ENCODE data around the gene TH. TPM values are rescaled to one million over a fixed set of nuclear protein-coding genes. Genes with fewer than 3 reads are reported as not detected.

The TH gene
- total and polyA plus RNA-seq, 3 donors from 2014 or later, result 1.1 to 2.0 (median 1.2) TPM

DNA sequence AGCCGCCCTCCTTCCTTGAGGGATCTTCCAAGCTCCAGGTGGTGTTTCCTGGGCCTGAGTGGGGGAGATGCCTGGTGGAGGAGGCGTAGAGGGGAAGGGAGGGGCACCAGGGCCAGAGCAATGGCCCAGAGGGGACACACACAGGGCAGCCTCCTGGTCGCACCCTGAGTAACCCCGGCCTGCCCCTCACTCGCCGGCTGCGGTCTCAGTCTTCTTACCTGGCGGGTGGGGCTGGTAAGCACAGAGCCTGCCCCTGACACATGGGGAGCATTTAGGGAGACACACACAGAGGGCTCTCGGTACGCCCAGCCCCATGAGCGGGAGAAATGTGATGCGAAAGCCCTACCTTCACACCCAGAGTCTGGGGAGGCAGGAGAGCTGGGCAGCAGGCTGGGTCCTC lies 56.3 kb downstream of the TH start:
- intact Hi-C loops (cut with DNase I; ENCODE audit: low total_unique reads), result no loop called here
- no peak overlapping the region for H3K27ac ChIP-seq
- WGBS, 2 donors, result 90% methylated on average over 11 of the region's 12 CpGs; no CpG with 5 or more reads in 1 of the 2 donors
- H3K27me3 ChIP-seq, result no peaks in the 10 kb centered on the region
- no peak for DNase-seq
- no peaks in the 10 kb centered on the region for H3K9me3 ChIP-seq
- H3K4me3 ChIP-seq, result no peak overlapping the region
- H3K4me1 ChIP-seq, result no peaks in the 10 kb centered on the region
- TF ChIP-seq, protein P1, sequence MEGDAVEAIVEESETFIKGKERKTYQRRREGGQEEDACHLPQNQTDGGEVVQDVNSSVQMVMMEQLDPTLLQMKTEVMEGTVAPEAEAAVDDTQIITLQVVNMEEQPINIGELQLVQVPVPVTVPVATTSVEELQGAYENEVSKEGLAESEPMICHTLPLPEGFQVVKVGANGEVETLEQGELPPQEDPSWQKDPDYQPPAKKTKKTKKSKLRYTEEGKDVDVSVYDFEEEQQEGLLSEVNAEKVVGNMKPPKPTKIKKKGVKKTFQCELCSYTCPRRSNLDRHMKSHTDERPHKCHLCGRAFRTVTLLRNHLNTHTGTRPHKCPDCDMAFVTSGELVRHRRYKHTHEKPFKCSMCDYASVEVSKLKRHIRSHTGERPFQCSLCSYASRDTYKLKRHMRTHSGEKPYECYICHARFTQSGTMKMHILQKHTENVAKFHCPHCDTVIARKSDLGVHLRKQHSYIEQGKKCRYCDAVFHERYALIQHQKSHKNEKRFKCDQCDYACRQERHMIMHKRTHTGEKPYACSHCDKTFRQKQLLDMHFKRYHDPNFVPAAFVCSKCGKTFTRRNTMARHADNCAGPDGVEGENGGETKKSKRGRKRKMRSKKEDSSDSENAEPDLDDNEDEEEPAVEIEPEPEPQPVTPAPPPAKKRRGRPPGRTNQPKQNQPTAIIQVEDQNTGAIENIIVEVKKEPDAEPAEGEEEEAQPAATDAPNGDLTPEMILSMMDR (IDR thresholded peaks at IDR 0.05), result no peak
- H3K36me3 ChIP-seq (ENCODE audit: low read depth, missing control alignments), result no peaks in the 10 kb centered on the region

DNA sequence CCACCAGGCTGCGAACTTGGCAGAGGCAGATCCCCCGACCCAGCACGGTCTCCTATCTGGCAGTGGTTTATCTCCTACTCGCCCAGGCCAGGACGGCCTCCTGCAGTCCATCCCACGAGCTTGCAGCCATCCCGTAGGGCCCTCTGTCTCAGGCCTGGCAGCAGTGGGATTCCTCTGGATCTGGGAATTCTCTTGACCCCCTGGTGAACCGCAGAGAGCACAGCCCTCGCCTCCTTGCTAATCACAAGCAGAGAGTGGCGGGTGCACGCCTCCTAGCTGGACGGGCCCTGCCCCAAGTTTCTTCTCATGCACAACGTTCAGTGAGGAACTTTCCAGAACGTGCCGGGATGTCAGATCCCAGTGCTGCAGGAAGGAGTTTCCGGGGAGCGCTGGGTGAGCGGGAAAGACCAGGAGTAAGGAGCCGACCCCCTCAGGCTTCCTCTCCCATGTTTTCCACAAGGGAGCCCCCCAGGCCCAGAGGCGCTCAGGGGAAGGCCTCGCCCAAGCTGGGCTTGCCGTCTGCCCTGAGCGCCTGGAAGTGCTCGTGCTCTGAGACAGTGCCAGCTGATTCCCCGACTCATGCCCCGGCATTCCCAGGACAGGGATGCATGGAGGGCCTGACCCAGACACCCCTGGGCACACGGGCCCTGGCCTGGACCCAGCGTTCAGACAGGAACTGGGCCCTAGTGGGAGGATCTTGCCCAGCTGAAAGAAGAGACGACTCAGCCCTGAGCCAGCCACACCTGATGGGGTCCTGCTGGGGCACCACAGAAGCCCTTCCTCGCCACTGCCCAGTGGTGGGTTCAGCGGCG lies 57.0 kb downstream of the TH start:
- TF ChIP-seq, protein P1 (IDR thresholded peaks at IDR 0.05), result no peak
- no peak for TF ChIP-seq POLR2A (IDR thresholded peaks at IDR 0.05)
- Histone ChIP-seq H3K4me1 (no peaks in the 10 kb centered on the region), H3K27ac (no peak overlapping the region), H3K4me3 (no peak overlapping the region), H3K36me3 (ENCODE audit: low read depth, missing control alignments) (no peaks in the 10 kb centered on the region), H3K9me3 (no peaks in the 10 kb centered on the region), H3K27me3 (no peaks in the 10 kb centered on the region)
- intact Hi-C loops (cut with DNase I; ENCODE audit: low total_unique reads), result no loop called here
- no peak for DNase-seq
- WGBS, 2 donors, result 74 to 85% methylated on average over 18 to 32 of the region's 32 CpGs

MicroRNAs encoded within 50 kb of the gene (microRNA counts, 767-probe panel; counts per million panel counts)
- microRNA hsa-miR-483-3p (0 to 152 counts per million in 2 donors), microRNA hsa-miR-483-5p (0 to 152 counts per million in 2 donors)

Small RNA genes within 50 kb of the gene (microRNA-seq; reads per million reads assigned to microRNA genes)
- gene MIR4686 (ENCODE audit: borderline number of aligned reads in 2 of 2, borderline replicate concordance in 1 of 2) (0 to 0.70 reads per million in 2 donors), gene MIR483 (ENCODE audit: borderline number of aligned reads in 2 of 2, borderline replicate concordance in 1 of 2) (102 to 185 reads per million in 2 donors)

Small RNA genes within 50 kb of the gene (small RNA-seq; reads per million reads assigned to genes)
- gene MIR4686 (0 reads per million in 2 donors), gene MIR483 (0 to 1.5 reads per million in 2 donors)

Other genes starting within 250 kb of the TH start
- 100 to 1,000 TPM in 1 of 2 donors, 10 to 100 TPM in 1; 92.1 to 109 TPM for gene MRPL23, start 224.5 kb downstream of the TH start, total RNA-seq
- 50.0 TPM for gene MRPL23, start 224.5 kb downstream of the TH start, polyA plus RNA-seq (ENCODE audit: insufficient read depth, low read depth, low replicate concordance)
- gene H19, start 174.0 kb downstream of the TH start, total RNA-seq, result 100 to 1,000 TPM; 158 to 224 TPM
- gene H19, start 174.0 kb downstream of the TH start, polyA plus RNA-seq (ENCODE audit: insufficient read depth, low read depth, low replicate concordance), result 328 TPM
- 100 to 1,000 TPM in 1 of 2 donors, 10 to 100 TPM in 1; 69.8 to 104 TPM for gene IGF2, start 32.4 kb downstream of the TH start, total RNA-seq
- 52.3 TPM for gene IGF2, start 32.4 kb downstream of the TH start, polyA plus RNA-seq (ENCODE audit: insufficient read depth, low read depth, low replicate concordance)
- gene INS, start 10.6 kb downstream of the TH start, total RNA-seq, result not detected
- not detected for gene INS, start 10.6 kb downstream of the TH start, polyA plus RNA-seq (ENCODE audit: insufficient read depth, low read depth, low replicate concordance)
- gene ASCL2, start 98.8 kb upstream of the TH start, total RNA-seq, result 1 to 10 TPM; 4.8 to 5.8 TPM
- 1.3 TPM for gene ASCL2, start 98.8 kb upstream of the TH start, polyA plus RNA-seq (ENCODE audit: insufficient read depth, low read depth, low replicate concordance)
- under 1 TPM; 0.12 to 0.47 TPM for gene C11orf21, start 130.1 kb upstream of the TH start, total RNA-seq
- gene C11orf21, start 130.1 kb upstream of the TH start, polyA plus RNA-seq (ENCODE audit: insufficient read depth, low read depth, low replicate concordance), result 0.88 TPM
- 1 to 10 TPM; 1.0 to 1.1 TPM for gene TSPAN32, start 130.2 kb upstream of the TH start, total RNA-seq
- gene TSPAN32, start 130.2 kb upstream of the TH start, polyA plus RNA-seq (ENCODE audit: insufficient read depth, low read depth, low replicate concordance), result 1.5 TPM
- gene CD81, start 205.5 kb upstream of the TH start, total RNA-seq, result 100 to 1,000 TPM; 541 to 829 TPM
- gene CD81, start 205.5 kb upstream of the TH start, polyA plus RNA-seq (ENCODE audit: insufficient read depth, low read depth, low replicate concordance), result 665 TPM
- 10 to 100 TPM; 87.4 to 95.5 TPM for gene TSSC4, start 228.9 kb upstream of the TH start, total RNA-seq
- gene TSSC4, start 228.9 kb upstream of the TH start, polyA plus RNA-seq (ENCODE audit: insufficient read depth, low read depth, low replicate concordance), result 133 TPM